Mammary epithelial cell (primary cell): Measurements from ENCODE around the gene EHD4.

ENCODE experiments used
- EZH2 ChIP-seq: IDR thresholded peaks from 2 replicates; pipeline ENCODE4 v1.6.1; 2012; ENCODE audit warnings: low read length, inconsistent platforms, borderline replicate concordance
- TF ChIP-seq, protein P1 (sequence below), 2 donors: IDR thresholded peaks in 1 of 2; conservative IDR thresholded peaks in 1 of 2; 2 replicates each; pipeline ENCODE4 v1.5.1; 2011 to 2012; ENCODE audit warnings: inconsistent platforms in 2 of 2, low read length in 2 of 2, mild to moderate bottlenecking in 2 of 2, control low read depth in 1 of 2, low read depth in 1 of 2; ENCODE audit not compliant: insufficient read depth in 1 of 2; ENCODE audit errors: extremely low read depth in 1 of 2

GRCh38 chr15:41987925-41988275 lies 15.5 kb upstream of the EHD4 start:
- TF ChIP-seq, protein P1, sequence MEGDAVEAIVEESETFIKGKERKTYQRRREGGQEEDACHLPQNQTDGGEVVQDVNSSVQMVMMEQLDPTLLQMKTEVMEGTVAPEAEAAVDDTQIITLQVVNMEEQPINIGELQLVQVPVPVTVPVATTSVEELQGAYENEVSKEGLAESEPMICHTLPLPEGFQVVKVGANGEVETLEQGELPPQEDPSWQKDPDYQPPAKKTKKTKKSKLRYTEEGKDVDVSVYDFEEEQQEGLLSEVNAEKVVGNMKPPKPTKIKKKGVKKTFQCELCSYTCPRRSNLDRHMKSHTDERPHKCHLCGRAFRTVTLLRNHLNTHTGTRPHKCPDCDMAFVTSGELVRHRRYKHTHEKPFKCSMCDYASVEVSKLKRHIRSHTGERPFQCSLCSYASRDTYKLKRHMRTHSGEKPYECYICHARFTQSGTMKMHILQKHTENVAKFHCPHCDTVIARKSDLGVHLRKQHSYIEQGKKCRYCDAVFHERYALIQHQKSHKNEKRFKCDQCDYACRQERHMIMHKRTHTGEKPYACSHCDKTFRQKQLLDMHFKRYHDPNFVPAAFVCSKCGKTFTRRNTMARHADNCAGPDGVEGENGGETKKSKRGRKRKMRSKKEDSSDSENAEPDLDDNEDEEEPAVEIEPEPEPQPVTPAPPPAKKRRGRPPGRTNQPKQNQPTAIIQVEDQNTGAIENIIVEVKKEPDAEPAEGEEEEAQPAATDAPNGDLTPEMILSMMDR (conservative IDR thresholded peaks at IDR 0.05 in 1 of 2, IDR thresholded peaks at IDR 0.05 in 1 of 2; ENCODE audit: extremely low read depth in 1 of 2, insufficient read depth in 1 of 2, low read depth in 1 of 2, low read length in 2 of 2) = no peak
- TF ChIP-seq EZH2 = no peak
